Esophagus muscularis mucosa (tissue), 4 donors: ENCODE data around the gene TLE6. TPM values are rescaled to one million over a fixed set of nuclear protein-coding genes. Genes with fewer than 3 reads are reported as not detected.
A peak's percentile ranks its signal among the peaks of the same experiment; 100 is the strongest.

Experiments
- DNase-seq: peaks from one replicate; pipeline ENCODE4 v3.0.0-alpha.2; 2017; ENCODE audit errors: extremely low spot score
- H3K27ac ChIP-seq, 4 donors: fragments of 200-600 bp; sonication (generic); replicated peaks in 1 of 4; 1 replicate in 3 of 4; 2 replicates in 1 of 4; pipeline ENCODE4 v1.5.1; 2016 to 2019; ENCODE audit warnings: mild to moderate bottlenecking in 1 of 4
- H3K27me3 ChIP-seq, 4 donors: fragments of 200-600 bp; sonication (generic); one replicate each; pipeline versions ENCODE4 v1.5.1 to v1.6.0; 2016 to 2019
- H3K36me3 ChIP-seq, 4 donors: fragments of 200-600 bp; sonication (generic); one replicate each; pipeline ENCODE4 v1.5.1; 2016 to 2019
- H3K4me1 ChIP-seq, 4 donors: fragments of 200-600 bp; sonication (generic); one replicate each; pipeline ENCODE4 v1.5.1; 2016 to 2019
- H3K4me3 ChIP-seq, 4 donors: fragments of 200-600 bp; sonication (generic); 1 replicate in 2 of 4; 2 replicates in 2 of 4; pipeline ENCODE4 v1.5.1; 2016 to 2019; ENCODE audit warnings: mild to moderate bottlenecking in 4 of 4, moderate library complexity in 1 of 4
- H3K9me3 ChIP-seq, 4 donors: fragments of 200-600 bp; sonication (generic); 1 replicate in 3 of 4; 2 replicates in 1 of 4; pipeline ENCODE4 v1.5.1; 2016 to 2019
- CTCF ChIP-seq, 3 experiments: fragments of 200-600 bp in 2 of 3; fragments of 450-650 bp in 1 of 3; sonication (generic) in 2 of 3; IDR thresholded peaks; one replicate each; pipeline ENCODE4 v1.5.1; 2017 to 2019; ENCODE audit warnings: antibody characterized with exemption in 3 of 3, mild to moderate bottlenecking in 2 of 3, moderate library complexity in 1 of 3
- EP300 ChIP-seq: sonication (generic); formaldehyde crosslinking; IDR thresholded peaks from one replicate; pipeline ENCODE4 v1.6.1; 2017; ENCODE audit warnings: antibody characterized with exemption
- POLR2A ChIP-seq: fragments of 450-650 bp; IDR thresholded peaks from one replicate; pipeline ENCODE4 v1.6.1; 2017; ENCODE audit warnings: antibody characterized with exemption, moderate library complexity, mild to moderate bottlenecking, low read depth
- POLR2AphosphoS5 ChIP-seq, 2 donors: sonication (generic); formaldehyde crosslinking; IDR thresholded peaks; one replicate each; pipeline ENCODE4 v1.6.1; 2017; ENCODE audit warnings: antibody characterized with exemption in 2 of 2
- WGBS: methylation state at CpG from one replicate; pipeline ENCODE4 v1.1.5; 2018; 5-methylcytosine and 5-hydroxymethylcytosine counted together
- intact Hi-C: fragments of 100-400 bp; cut with DNase I; formaldehyde crosslinking; loops from one replicate; pipeline ENCODE4 v1.15.1; 2023
- total RNA-seq, 4 donors: library from RNA; depleted of rRNA; stranded (reverse); fragments of >200 nt; gene quantifications; one replicate each; pipeline versions ENCODE4 v1.1.0 to v1.2.1, GENCODE V29; 2016

Gene TLE6
- total RNA-seq, 4 donors from 2014 or later, result 0.75 to 1.2 (median 0.91) TPM; not detected in 1

GRCh38 chr19:2970201-2970835 lies 7.0 kb upstream of the TLE6 start:
- no peak for TF ChIP-seq EP300
- peak in 1 of 2 donors; percentile 71 for TF ChIP-seq POLR2AphosphoS5 (IDR thresholded peaks at IDR 0.05)
- H3K27ac ChIP-seq, result peak overlapping the region; percentile 81 to 88 (median 86)
- peaks cover 62 to 75% (median 73%) of the 10 kb centered on the region in 4 donors for H3K4me1 ChIP-seq

DNA sequence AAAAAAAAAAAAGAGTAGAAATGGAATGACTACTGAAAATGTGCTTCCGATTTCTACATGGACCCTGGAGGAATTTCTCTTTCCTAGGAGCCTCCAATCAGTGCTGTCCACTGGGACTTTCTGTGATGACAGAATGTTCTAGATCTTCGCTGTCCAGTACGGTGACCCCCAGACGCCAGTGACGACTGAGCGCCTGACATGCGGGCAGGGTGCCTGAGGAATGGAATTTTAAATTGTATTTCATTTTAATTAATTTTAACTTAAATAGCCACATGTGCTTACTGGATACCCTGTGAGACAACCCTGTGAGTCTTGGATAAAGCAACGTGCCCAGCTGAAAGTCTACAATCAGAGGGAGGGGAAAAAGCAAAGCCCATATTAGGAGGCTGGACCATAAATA lies 4.1 kb upstream of the TLE6 start:
- WGBS, result 53% methylated on average over 8 of the region's 8 CpGs
- DNase-seq, result no peak
- Histone ChIP-seq H3K4me3 (no peak overlapping the region), H3K4me1 (peaks cover 83 to 100% (median 100%) of the 10 kb centered on the region in 4 donors), H3K27me3 (no peaks in the 10 kb centered on the region), H3K27ac (peak overlapping the region; percentile 81 to 88 (median 86)), H3K36me3 (no peaks in the 10 kb centered on the region), H3K9me3 (no peaks in the 10 kb centered on the region)
- intact Hi-C loops, result no loop called here
- no peak for TF ChIP-seq POLR2A
- no peak for TF ChIP-seq CTCF (IDR thresholded peaks at IDR 0.05)
- TF ChIP-seq POLR2AphosphoS5 (IDR thresholded peaks at IDR 0.05), result peak; percentile 79 to 85
- peak; percentile 85 for TF ChIP-seq EP300

More at GRCh38 chr19:2970201-2970835, 7.0 kb upstream of the TLE6 start:
- H3K36me3 ChIP-seq, result no peaks in the 10 kb centered on the region
- H3K9me3 ChIP-seq, result no peaks in the 10 kb centered on the region
- DNase-seq, result no peak
- H3K4me3 ChIP-seq, result no peak overlapping the region
- no peaks in the 10 kb centered on the region for H3K27me3 ChIP-seq
- intact Hi-C loops, result no loop called here
- 76% methylated on average over 9 of the region's 9 CpGs for WGBS

DNA sequence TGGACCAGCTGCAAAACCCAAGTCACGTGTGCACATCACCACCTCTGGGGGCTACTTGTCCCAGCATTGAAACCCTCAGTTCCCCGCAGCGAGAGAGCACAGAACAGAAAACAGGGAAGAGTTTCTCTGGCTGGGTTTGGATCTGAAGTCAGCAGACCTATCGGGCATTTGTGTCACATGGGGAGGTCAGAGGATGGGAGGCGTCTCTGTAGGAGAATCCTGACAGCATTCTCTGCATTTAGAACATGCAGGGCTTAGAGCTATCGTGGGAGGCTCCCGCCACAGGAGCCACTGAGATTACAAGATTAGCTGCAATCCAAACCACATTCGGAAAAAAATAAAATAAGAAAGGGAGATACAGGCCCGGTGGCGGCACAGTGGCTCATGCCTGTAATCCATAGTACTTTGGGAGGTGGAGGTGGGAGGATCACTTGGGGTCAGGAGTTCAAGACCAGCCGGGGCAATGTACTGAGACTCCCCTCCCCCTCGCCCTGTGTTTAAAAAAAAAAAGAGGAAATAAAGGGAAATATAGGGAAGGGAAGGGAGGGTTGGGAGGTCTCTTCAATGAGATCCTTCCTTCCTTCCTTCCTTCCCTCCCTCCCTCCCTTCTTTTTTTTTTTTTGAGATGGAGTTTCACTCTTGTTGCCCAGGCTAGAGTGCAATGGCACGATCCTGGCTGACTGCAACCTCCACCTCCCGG lies 2.9 kb upstream of the TLE6 start:
- DNase-seq, result no peak
- H3K36me3 ChIP-seq, result no peaks in the 10 kb centered on the region
- intact Hi-C loops, result no loop called here
- TF ChIP-seq CTCF (IDR thresholded peaks at IDR 0.05) (no peak), POLR2AphosphoS5 (IDR thresholded peaks at IDR 0.05) (peak; percentile 56 to 69)
- peak overlapping the region; percentile 81 to 88 (median 86) for H3K27ac ChIP-seq
- WGBS, result 31% methylated on average over 14 of the region's 14 CpGs
- no peaks in the 10 kb centered on the region for H3K27me3 ChIP-seq
- peaks cover 72 to 96% (median 94%) of the 10 kb centered on the region in 4 donors for H3K4me1 ChIP-seq
- no peak overlapping the region for H3K4me3 ChIP-seq
- no peaks in the 10 kb centered on the region for H3K9me3 ChIP-seq

GRCh38 chr19:2976609-2977000 lies 759 bp upstream of the TLE6 start:
- no peak for DNase-seq
- TF ChIP-seq POLR2A, result no peak
- TF ChIP-seq POLR2AphosphoS5 (IDR thresholded peaks at IDR 0.05), result no peak
- TF ChIP-seq EP300, result no peak
- TF ChIP-seq CTCF (IDR thresholded peaks at IDR 0.05), result no peak
- Histone ChIP-seq H3K4me3 (peak overlapping the region; percentile 50 to 61 (median 52)), H3K4me1 (peaks cover 56 to 75% (median 72%) of the 10 kb centered on the region in 4 donors), H3K9me3 (no peaks in the 10 kb centered on the region), H3K27ac (peak overlapping the region in 3 of 4 donors; percentile 61 to 67 (median 65)), H3K27me3 (no peaks in the 10 kb centered on the region), H3K36me3 (no peaks in the 10 kb centered on the region)
- 8% methylated on average over 11 of the region's 15 CpGs for WGBS
- intact Hi-C loops, result no loop called here

GRCh38 chr19:2977746-2978138 lies 378 bp downstream of the TLE6 start:
- TF ChIP-seq POLR2AphosphoS5 (IDR thresholded peaks at IDR 0.05), result no peak
- TF ChIP-seq EP300, result no peak
- TF ChIP-seq CTCF (IDR thresholded peaks at IDR 0.05), result no peak
- TF ChIP-seq POLR2A, result no peak
- intact Hi-C loops, result no loop called here

More at GRCh38 chr19:2977746-2978138, 378 bp downstream of the TLE6 start:
- DNase-seq, result no peak
- WGBS, result 70% methylated on average over 7 of the region's 10 CpGs
- Histone ChIP-seq H3K27ac (peak overlapping the region; percentile 61 to 67 (median 66)), H3K36me3 (no peaks in the 10 kb centered on the region), H3K4me3 (peak overlapping the region; percentile 50 to 61 (median 52)), H3K4me1 (peaks cover 58 to 74% (median 71%) of the 10 kb centered on the region in 4 donors), H3K9me3 (no peaks in the 10 kb centered on the region), H3K27me3 (no peaks in the 10 kb centered on the region)
